GDM1 (cell line): ENCODE measurements around the gene CLUH.

ENCODE experiments used
- DNase-seq: peaks from one replicate; lab custom pipeline; 2025; lab: John Stamatoyannopoulos, UW

The CLUH gene

GRCh38 chr17:2711608-2712299 lies at the start of gene CLUH:
TSS of gene CLUH (minus strand) at chr17:2711764. CDS start at chr17:2711661, 103 bp downstream.
- DNase-seq: peak; percentile 94

- no peak for DNase-seq
Observed at GRCh38 chr17:2758870-2759269, 47.3 kb upstream of the CLUH start.

- no peak for DNase-seq
Observed at GRCh38 chr17:2755891-2756724, 44.5 kb upstream of the CLUH start.

- DNase-seq: no peak
Observed at GRCh38 chr17:2751491-2751890, 39.9 kb upstream of the CLUH start.

GRCh38 chr17:2750721-2751120 lies 39.2 kb upstream of the CLUH start:
- DNase-seq: no peak

GRCh38 chr17:2749784-2750181 lies 38.2 kb upstream of the CLUH start:
- DNase-seq: peak; percentile 62

GRCh38 chr17:2749058-2749783 lies 37.7 kb upstream of the CLUH start, which contains the start of gene CCDC92B:
TSS of gene CCDC92B (minus strand) at chr17:2749652. CDS start at chr17:2735145, 14,507 bp downstream.
- no peak for DNase-seq

GRCh38 chr17:2745317-2746037 lies 33.9 kb upstream of the CLUH start:
- DNase-seq: no peak

GRCh38 chr17:2737693-2738092 lies 26.1 kb upstream of the CLUH start:
- no peak for DNase-seq

- no peak for DNase-seq
Observed at GRCh38 chr17:2736956-2737355, 25.4 kb upstream of the CLUH start.

GRCh38 chr17:2735896-2736295 lies 24.3 kb upstream of the CLUH start:
- DNase-seq: no peak

- DNase-seq: no peak
Observed at GRCh38 chr17:2734939-2735338, 23.4 kb upstream of the CLUH start.

- no peak for DNase-seq
Observed at GRCh38 chr17:2731807-2732206, 20.2 kb upstream of the CLUH start.

GRCh38 chr17:2730764-2731353 lies 19.3 kb upstream of the CLUH start:
- no peak for DNase-seq

- DNase-seq: no peak
Observed at GRCh38 chr17:2724784-2725164, 13.2 kb upstream of the CLUH start.

GRCh38 chr17:2723997-2724783 lies 12.6 kb upstream of the CLUH start:
- no peak for DNase-seq

GRCh38 chr17:2723505-2723996 lies 12.0 kb upstream of the CLUH start:
- no peak for DNase-seq

- no peak for DNase-seq
Observed at GRCh38 chr17:2722611-2723010, 11.0 kb upstream of the CLUH start.

GRCh38 chr17:2721603-2722002 lies 10.0 kb upstream of the CLUH start:
- DNase-seq: no peak

GRCh38 chr17:2719861-2720260 lies 8.3 kb upstream of the CLUH start:
- DNase-seq: no peak
